Vagina (tissue), 2 donors: ENCODE results near the gene DDIAS.
"Not testable (repeated sequence)": the region's sequence is repeated elsewhere in the genome, so short reads cannot be mapped to it uniquely, and the experiment has no call there.

Source experiments
- CTCF ChIP-seq, 3 experiments: fragments of 450-650 bp in 2 of 3; fragments of 200-600 bp in 1 of 3; sonication (generic) in 1 of 3; IDR thresholded peaks; one replicate each; pipeline ENCODE4 v1.5.1; 2017 to 2019; ENCODE audit warnings: antibody characterized with exemption in 3 of 3, mild to moderate bottlenecking in 2 of 3, moderate library complexity in 2 of 3
- POLR2A ChIP-seq, 2 donors: fragments of 450-650 bp; IDR thresholded peaks; one replicate each; pipeline ENCODE4 v1.6.1; 2017; ENCODE audit warnings: antibody characterized with exemption in 2 of 2, mild to moderate bottlenecking in 2 of 2, moderate library complexity in 2 of 2
- POLR2AphosphoS5 ChIP-seq, 2 donors: sonication (generic); formaldehyde crosslinking; IDR thresholded peaks; one replicate each; pipeline ENCODE4 v1.9.0; 2017; ENCODE audit warnings: antibody characterized with exemption in 2 of 2, mild to moderate bottlenecking in 2 of 2, low read depth in 1 of 2; ENCODE audit not compliant: insufficient read depth in 1 of 2

- not testable (repeated sequence) for TF ChIP-seq CTCF (IDR thresholded peaks at IDR 0.05); POLR2A (IDR thresholded peaks at IDR 0.05); POLR2AphosphoS5 (IDR thresholded peaks at IDR 0.05; ENCODE audit: insufficient read depth in 1 of 2, low read depth in 1 of 2)
Measured at GRCh38 chr11:82945041-82945440, 43.5 kb downstream of the DDIAS start.
